Esophagus squamous epithelium (tissue), 4 donors: Measurements from ENCODE around the gene CEP170B.

Experiments used
- CTCF ChIP-seq, 6 experiments: fragments of 450-650 bp in 4 of 6; fragments of 200-600 bp in 2 of 6; sonication (generic) in 2 of 6; IDR thresholded peaks; one replicate each; pipeline ENCODE4 v1.5.1; 2016 to 2019; ENCODE audit warnings: antibody characterized with exemption in 6 of 6, mild to moderate bottlenecking in 4 of 6, moderate library complexity in 4 of 6
- POLR2A ChIP-seq, 4 donors: fragments of 450-650 bp; IDR thresholded peaks; one replicate each; pipeline ENCODE4 v1.6.1; 2017; ENCODE audit warnings: antibody characterized with exemption in 4 of 4, mild to moderate bottlenecking in 4 of 4, moderate library complexity in 3 of 4

GRCh38 chr14:104924421-104925213 is 59.5 kb downstream of the CEP170B start, which contains the start of gene PLD4:
- no peak for TF ChIP-seq CTCF (IDR thresholded peaks at IDR 0.05)
- no peak for TF ChIP-seq POLR2A (IDR thresholded peaks at IDR 0.05)
